Measurements from ENCODE around the gene STPG3. TPM values are rescaled to one million over a fixed set of nuclear protein-coding genes. Genes with fewer than 3 reads are reported as not detected.

Gene STPG3
- total and polyA plus RNA-seq, 2 experiments from 2014 or later, result not detected

DNA sequence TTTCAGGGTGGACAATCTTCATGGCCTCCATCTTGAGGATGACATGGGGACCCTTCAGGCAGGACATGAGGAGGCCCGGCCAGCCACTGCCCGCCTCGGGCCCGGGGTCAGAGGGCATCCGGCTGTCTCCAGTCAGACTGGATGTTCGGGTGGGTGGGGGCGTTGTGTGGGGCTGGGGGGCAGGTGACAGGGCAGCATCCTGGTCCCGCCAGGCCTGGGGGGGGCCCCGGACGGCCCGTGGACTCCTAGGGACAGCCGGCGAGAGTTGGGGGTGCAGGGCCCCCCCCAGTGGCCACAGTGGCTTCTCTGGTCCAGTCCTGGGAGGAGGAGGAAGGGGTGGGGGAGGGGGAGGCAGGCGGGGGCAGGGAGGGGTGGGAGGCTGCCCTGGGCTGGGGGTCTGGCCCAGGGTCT is 30.0 kb upstream of the STPG3 start:
- no peak for DNase-seq
- Histone ChIP-seq H3K9me2 (ENCODE audit: insufficient read depth) (no peaks in the 10 kb centered on the region), H3F3A (ENCODE audit: insufficient read depth) (no peaks in the 10 kb centered on the region), H3K9me3 (ENCODE audit: low read depth) (no peaks in the 10 kb centered on the region), H3K27me3 (replicated peaks; ENCODE audit: insufficient read depth) (no peaks in the 10 kb centered on the region), H3K9ac (no peak overlapping the region), H2AFZ (no peak overlapping the region), H3K4me2 (ENCODE audit: unreplicated experiment) (no peak overlapping the region), H3K79me2 (ENCODE audit: insufficient read depth) (no peaks in the 10 kb centered on the region), H3K36me3 (ENCODE audit: low read depth) (no peaks in the 10 kb centered on the region), H3K27ac (no peak overlapping the region), H4K20me1 (ENCODE audit: insufficient read depth) (no peaks in the 10 kb centered on the region), H3K4me1 (ENCODE audit: insufficient read depth) (peaks cover 16% of the 10 kb centered on the region), H3K4me3 (no peak overlapping the region)
- 82 to 100% methylated on average over 2 to 14 of the region's 14 CpGs for WGBS, 2 experiments (ENCODE audit: low coverage in 1 of 2, low lambda C conversion rate in 2 of 2, missing lambda C conversion rate in 2 of 2)
- no peak for TF ChIP-seq EZH2phosphoT487 (IDR thresholded peaks at IDR 0.05; ENCODE audit: insufficient read depth, low read depth)
- no peak for TF ChIP-seq EZH2 (IDR thresholded peaks at IDR 0.05; ENCODE audit: insufficient read depth, poor library complexity, severe bottlenecking)
- in situ Hi-C loops (cut with MboI), result no loop called here

- Histone ChIP-seq H3K4me1 (ENCODE audit: insufficient read depth) (peaks cover 14% of the 10 kb centered on the region), H3F3A (ENCODE audit: insufficient read depth) (no peaks in the 10 kb centered on the region), H4K20me1 (ENCODE audit: insufficient read depth) (no peaks in the 10 kb centered on the region), H3K27me3 (replicated peaks; ENCODE audit: insufficient read depth) (no peaks in the 10 kb centered on the region), H3K4me2 (ENCODE audit: unreplicated experiment) (no peak overlapping the region), H3K27ac (no peak overlapping the region), H3K9me3 (ENCODE audit: low read depth) (no peaks in the 10 kb centered on the region), H3K9me2 (ENCODE audit: insufficient read depth) (no peaks in the 10 kb centered on the region), H2AFZ (no peak overlapping the region), H3K4me3 (no peak overlapping the region), H3K36me3 (ENCODE audit: low read depth) (no peaks in the 10 kb centered on the region), H3K79me2 (ENCODE audit: insufficient read depth) (no peaks in the 10 kb centered on the region), H3K9ac (no peak overlapping the region)
- no peak for DNase-seq
- in situ Hi-C loops (cut with MboI), result no loop called here
- TF ChIP-seq EZH2 (IDR thresholded peaks at IDR 0.05; ENCODE audit: insufficient read depth, poor library complexity, severe bottlenecking), result no peak
- TF ChIP-seq EZH2phosphoT487 (IDR thresholded peaks at IDR 0.05; ENCODE audit: insufficient read depth, low read depth), result no peak
- WGBS, 2 experiments (ENCODE audit: low coverage in 1 of 2, low lambda C conversion rate in 2 of 2, missing lambda C conversion rate in 2 of 2), result 12% methylated on average over 25 to 40 of the region's 61 CpGs
Measured at GRCh38 chr9:137221506-137222111, 29.5 kb upstream of the STPG3 start.

- Histone ChIP-seq H3K79me2 (ENCODE audit: insufficient read depth) (no peaks in the 10 kb centered on the region), H2AFZ (peak within 1 kb of the TSS; percentile 39), H3K9ac (peak within 1 kb of the TSS; percentile 36; the same call in 1 of the 2 replicates), H3K27me3 (replicated peaks; ENCODE audit: insufficient read depth) (no peaks in the 10 kb centered on the region), H3K27ac (no peak within 1 kb of the TSS), H3K4me1 (ENCODE audit: insufficient read depth) (peaks cover 9% of the 10 kb centered on the region), H3K36me3 (ENCODE audit: low read depth) (no peaks in the 10 kb centered on the region), H3K4me2 (ENCODE audit: unreplicated experiment) (peak within 1 kb of the TSS; percentile 69), H3F3A (ENCODE audit: insufficient read depth) (no peaks in the 10 kb centered on the region), H4K20me1 (ENCODE audit: insufficient read depth) (no peaks in the 10 kb centered on the region), H3K9me2 (ENCODE audit: insufficient read depth) (no peaks in the 10 kb centered on the region), H3K9me3 (ENCODE audit: low read depth) (no peaks in the 10 kb centered on the region), H3K4me3 (peak within 1 kb of the TSS; percentile 63)
- WGBS, 2 experiments (ENCODE audit: low coverage in 1 of 2, low lambda C conversion rate in 2 of 2, missing lambda C conversion rate in 2 of 2), result 3 to 7% methylated on average over 33 to 67 of the region's 88 CpGs
- DNase-seq, result peak; percentile 47
- in situ Hi-C loops (cut with MboI), result no loop called here
- TF ChIP-seq EZH2phosphoT487 (IDR thresholded peaks at IDR 0.05; ENCODE audit: insufficient read depth, low read depth) (no peak), EZH2 (IDR thresholded peaks at IDR 0.05; ENCODE audit: insufficient read depth, poor library complexity, severe bottlenecking) (no peak)
Measured at GRCh38 chr9:137222190-137223077, 28.7 kb upstream of the STPG3 start, which contains the start of gene RNF208. Gene RNF208, minus strand, starts transcription at chr9:137222240. Its CDS starts 1,028 bp downstream, at chr9:137221212.

- Histone ChIP-seq H3K9me2 (ENCODE audit: insufficient read depth) (no peaks in the 10 kb centered on the region), H3K36me3 (ENCODE audit: low read depth) (no peaks in the 10 kb centered on the region), H2AFZ (peak overlapping the region; percentile 84), H3K4me1 (ENCODE audit: insufficient read depth) (peaks cover 9% of the 10 kb centered on the region), H3K79me2 (ENCODE audit: insufficient read depth) (no peaks in the 10 kb centered on the region), H4K20me1 (ENCODE audit: insufficient read depth) (no peaks in the 10 kb centered on the region), H3K27me3 (replicated peaks; ENCODE audit: insufficient read depth) (no peaks in the 10 kb centered on the region), H3K4me2 (ENCODE audit: unreplicated experiment) (peak overlapping the region; percentile 77), H3K27ac (peak overlapping the region; percentile 55), H3K9me3 (ENCODE audit: low read depth) (no peaks in the 10 kb centered on the region), H3F3A (ENCODE audit: insufficient read depth) (no peaks in the 10 kb centered on the region), H3K4me3 (peak overlapping the region; percentile 79), H3K9ac (peak overlapping the region; percentile 84)
- DNase-seq, result peak; percentile 99
- TF ChIP-seq EZH2 (IDR thresholded peaks at IDR 0.05; ENCODE audit: insufficient read depth, poor library complexity, severe bottlenecking) (no peak), EZH2phosphoT487 (IDR thresholded peaks at IDR 0.05; ENCODE audit: insufficient read depth, low read depth) (no peak)
- in situ Hi-C loops (cut with MboI), result no loop called here
- WGBS, 2 experiments (ENCODE audit: low coverage in 1 of 2, low lambda C conversion rate in 2 of 2, missing lambda C conversion rate in 2 of 2), result 1% methylated on average over 47 to 63 of the region's 63 CpGs
Measured at GRCh38 chr9:137223078-137223970, 27.8 kb upstream of the STPG3 start.

Measured in GM23248 (cell line).